ENCODE results near the gene SLC35G2.

GRCh38 chr3:136789976-136790375 is 28.9 kb upstream of the SLC35G2 start:
- TF ChIP-seq, protein P1, sequence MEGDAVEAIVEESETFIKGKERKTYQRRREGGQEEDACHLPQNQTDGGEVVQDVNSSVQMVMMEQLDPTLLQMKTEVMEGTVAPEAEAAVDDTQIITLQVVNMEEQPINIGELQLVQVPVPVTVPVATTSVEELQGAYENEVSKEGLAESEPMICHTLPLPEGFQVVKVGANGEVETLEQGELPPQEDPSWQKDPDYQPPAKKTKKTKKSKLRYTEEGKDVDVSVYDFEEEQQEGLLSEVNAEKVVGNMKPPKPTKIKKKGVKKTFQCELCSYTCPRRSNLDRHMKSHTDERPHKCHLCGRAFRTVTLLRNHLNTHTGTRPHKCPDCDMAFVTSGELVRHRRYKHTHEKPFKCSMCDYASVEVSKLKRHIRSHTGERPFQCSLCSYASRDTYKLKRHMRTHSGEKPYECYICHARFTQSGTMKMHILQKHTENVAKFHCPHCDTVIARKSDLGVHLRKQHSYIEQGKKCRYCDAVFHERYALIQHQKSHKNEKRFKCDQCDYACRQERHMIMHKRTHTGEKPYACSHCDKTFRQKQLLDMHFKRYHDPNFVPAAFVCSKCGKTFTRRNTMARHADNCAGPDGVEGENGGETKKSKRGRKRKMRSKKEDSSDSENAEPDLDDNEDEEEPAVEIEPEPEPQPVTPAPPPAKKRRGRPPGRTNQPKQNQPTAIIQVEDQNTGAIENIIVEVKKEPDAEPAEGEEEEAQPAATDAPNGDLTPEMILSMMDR (conservative IDR thresholded peaks at IDR 0.05) = no peak
- TF ChIP-seq ZFX (IDR thresholded peaks at IDR 0.05) = no peak

Measured in C4-2B (cell line).